ENCODE measurements around the gene TTLL11.

TTLL11 gene

DNA sequence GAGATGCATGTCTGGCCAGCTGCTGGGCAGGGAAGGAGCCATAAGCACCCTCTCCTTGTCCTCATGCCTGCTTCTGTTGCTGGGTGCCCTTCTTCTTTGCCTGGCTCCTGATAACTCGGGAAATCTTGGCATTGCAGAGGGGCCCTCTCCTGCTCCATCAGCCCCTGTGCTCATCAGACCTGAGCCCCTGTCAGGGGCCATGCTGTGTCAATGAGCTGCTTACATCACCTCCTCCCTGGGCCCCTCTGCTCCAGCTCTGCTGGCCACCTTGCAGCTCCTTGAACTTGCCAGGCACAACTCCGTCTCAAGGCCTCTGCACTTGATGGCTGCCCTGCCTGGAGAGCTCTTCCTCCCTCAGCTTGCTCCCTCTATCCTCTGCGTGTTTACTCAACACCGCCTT, 194.3 kb downstream of the TTLL11 start:
- TF ChIP-seq GATA2 (IDR thresholded peaks at IDR 0.05; ENCODE audit: low read depth, low read length) (no peak), GATA3 (IDR thresholded peaks at IDR 0.05; ENCODE audit: low read depth, low read length) (no peak)

GRCh38 chr9:121897140-121897539, 196.0 kb downstream of the TTLL11 start:
- TF ChIP-seq GATA3 (IDR thresholded peaks at IDR 0.05; ENCODE audit: low read depth, low read length) (no peak), GATA2 (IDR thresholded peaks at IDR 0.05; ENCODE audit: low read depth, low read length) (no peak)

- TF ChIP-seq GATA3 (IDR thresholded peaks at IDR 0.05; ENCODE audit: low read depth, low read length), result no peak
- no peak for TF ChIP-seq GATA2 (IDR thresholded peaks at IDR 0.05; ENCODE audit: low read depth, low read length)
Observed at GRCh38 chr9:121896545-121896943, 196.6 kb downstream of the TTLL11 start.

DNA sequence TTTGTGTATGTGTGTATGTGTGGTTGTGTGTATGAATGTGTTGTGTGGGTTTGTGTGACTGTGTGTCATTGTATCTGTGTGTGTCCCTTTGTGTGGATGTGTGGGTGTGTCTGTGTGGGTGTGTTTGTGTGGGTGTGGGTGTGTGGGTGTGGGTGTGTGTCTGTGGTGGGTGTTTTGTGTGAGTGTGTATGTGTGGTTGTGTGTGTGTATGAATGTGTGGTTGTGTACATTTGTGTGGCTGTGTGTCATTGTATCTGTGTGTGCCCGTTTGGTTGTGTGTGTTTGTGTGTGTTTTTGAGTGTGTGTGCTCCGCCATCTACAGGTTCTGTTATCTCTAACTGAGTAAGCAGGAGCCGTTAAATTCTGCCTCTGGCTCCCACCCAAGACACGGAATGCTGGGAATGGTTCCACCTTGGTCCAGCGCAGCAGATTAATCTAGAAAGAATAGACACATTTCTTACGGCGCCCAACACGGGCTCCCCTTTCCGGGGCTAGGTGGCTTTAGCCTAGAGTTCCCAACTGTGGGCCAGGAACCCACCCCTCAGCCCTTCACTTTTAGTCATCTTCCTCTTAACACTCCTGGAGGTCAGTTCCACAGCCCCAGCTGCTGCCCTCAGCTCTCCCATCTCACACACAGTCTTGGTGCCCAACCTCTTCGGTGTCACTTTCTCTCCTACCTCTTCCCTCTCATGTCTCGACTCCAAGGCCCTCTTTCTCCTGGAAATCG, 197.1 kb downstream of the TTLL11 start:
- TF ChIP-seq GATA3 (IDR thresholded peaks at IDR 0.05; ENCODE audit: low read depth, low read length), result no peak
- TF ChIP-seq GATA2 (IDR thresholded peaks at IDR 0.05; ENCODE audit: low read depth, low read length), result no peak

GRCh38 chr9:121895358-121895757, 197.8 kb downstream of the TTLL11 start:
- no peak for TF ChIP-seq GATA2 (IDR thresholded peaks at IDR 0.05; ENCODE audit: low read depth, low read length)
- TF ChIP-seq GATA3 (IDR thresholded peaks at IDR 0.05; ENCODE audit: low read depth, low read length), result no peak

DNA sequence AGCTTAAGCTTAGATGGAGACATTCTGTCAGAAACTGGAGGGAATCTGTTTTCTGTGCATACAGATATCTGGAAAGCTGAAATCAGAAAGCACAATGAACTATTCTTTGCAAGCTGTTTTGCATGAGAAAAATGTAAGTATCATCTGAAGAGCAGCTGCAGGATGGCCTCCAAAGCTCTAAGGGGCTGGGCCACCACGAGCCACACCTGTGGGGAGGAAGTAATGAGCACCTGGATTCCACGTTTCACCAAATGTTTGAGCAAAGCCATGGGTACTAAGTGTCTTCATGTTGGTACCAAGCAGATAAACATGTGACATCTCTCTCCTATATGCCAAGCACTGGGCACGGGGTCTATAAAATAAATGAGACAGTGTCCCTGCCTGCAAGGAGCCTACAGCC, 199.3 kb downstream of the TTLL11 start:
- no peak for TF ChIP-seq GATA2 (IDR thresholded peaks at IDR 0.05; ENCODE audit: low read depth, low read length)
- TF ChIP-seq GATA3 (IDR thresholded peaks at IDR 0.05; ENCODE audit: low read depth, low read length), result no peak

DNA sequence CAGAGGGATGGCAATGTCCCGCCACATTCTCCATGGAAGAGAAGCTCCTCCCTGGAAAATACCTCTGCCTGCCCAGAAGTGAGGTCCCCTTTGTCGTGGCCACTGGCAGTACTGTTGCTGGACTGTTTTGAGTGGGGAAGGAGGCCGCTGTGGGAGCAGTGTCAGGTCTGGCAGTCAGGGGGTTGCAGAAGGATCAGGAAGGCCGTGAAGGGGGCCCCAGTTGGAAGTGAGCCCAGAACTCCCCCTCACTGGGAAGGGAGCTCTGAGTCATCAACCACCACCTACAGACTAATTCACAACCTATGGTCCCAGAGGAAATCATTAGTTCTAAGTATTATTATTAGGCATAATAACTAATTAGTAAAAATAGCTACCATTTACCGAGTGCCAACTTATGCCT, 200.4 kb downstream of the TTLL11 start:
- TF ChIP-seq GATA3 (IDR thresholded peaks at IDR 0.05; ENCODE audit: low read depth, low read length) (no peak), GATA2 (IDR thresholded peaks at IDR 0.05; ENCODE audit: low read depth, low read length) (no peak)

DNA sequence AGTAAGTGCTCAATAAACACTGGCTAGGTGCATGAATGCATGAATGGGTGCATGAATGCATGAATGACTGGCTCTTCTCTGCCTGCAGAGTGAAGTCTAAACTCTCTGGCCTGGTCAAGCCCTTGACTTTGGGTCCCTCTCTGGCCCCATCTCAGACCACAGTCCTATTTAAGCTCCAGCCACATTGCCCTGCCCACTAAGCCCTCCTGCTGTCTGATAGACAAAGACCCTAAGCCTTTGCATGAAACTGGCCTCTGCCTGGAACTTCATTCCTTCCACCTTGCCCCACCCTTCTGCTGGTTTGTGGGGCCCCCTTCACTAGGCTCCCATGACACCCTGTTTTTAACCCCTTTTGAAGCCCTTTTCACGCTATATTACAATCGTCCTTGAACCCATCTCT, 202.4 kb downstream of the TTLL11 start:
- no peak for TF ChIP-seq GATA3 (IDR thresholded peaks at IDR 0.05; ENCODE audit: low read depth, low read length)
- TF ChIP-seq GATA2 (IDR thresholded peaks at IDR 0.05; ENCODE audit: low read depth, low read length), result no peak

DNA sequence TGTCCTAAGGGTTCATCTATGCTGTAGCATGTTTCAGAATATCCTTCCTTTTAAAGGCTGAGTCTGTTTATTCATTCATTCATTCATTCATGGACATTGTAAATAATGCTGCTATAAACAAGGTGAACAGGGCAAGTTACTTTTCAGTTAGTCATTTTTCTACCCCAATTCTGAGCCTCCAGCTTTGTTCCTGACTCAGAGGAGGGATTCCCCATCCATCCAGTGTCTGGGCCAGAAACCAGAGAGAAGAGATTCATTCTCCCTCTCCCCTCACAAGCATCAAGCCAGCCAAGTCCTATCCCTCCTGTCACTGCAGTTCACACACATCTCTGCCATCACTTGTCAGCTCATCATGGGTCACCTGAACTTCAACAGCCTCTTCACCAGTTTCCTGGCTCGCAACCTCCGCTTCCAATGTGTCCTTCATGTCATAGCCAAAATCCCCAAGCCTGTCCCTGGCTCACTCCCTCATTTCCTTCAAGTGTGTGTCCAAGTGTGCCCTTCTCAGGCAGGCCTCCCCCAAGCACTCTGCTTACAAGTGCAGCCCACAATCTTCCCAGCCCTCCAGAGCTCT, 203.0 kb downstream of the TTLL11 start:
- TF ChIP-seq GATA3 (IDR thresholded peaks at IDR 0.05; ENCODE audit: low read depth, low read length) (no peak), GATA2 (IDR thresholded peaks at IDR 0.05; ENCODE audit: low read depth, low read length) (no peak)

DNA sequence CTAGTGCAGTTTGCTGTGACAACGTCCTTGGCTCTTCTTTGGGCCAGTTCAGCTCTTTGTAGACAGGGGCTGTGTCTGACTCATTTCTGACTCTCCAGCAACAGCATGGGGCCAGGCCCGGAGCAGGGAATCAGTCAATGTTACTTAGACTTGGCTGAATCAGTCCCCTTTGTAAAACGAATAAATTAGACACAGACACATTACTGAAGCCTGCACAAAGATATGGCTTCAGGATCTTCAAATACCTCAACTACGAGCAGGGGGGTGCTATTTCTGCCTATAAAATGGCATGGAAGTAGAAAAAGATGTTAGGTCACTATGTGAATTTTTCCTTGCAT, 204.7 kb downstream of the TTLL11 start:
- no peak for TF ChIP-seq GATA3 (IDR thresholded peaks at IDR 0.05; ENCODE audit: low read depth, low read length)
- no peak for TF ChIP-seq GATA2 (IDR thresholded peaks at IDR 0.05; ENCODE audit: low read depth, low read length)

GRCh38 chr9:121887553-121888437, 205.3 kb downstream of the TTLL11 start:
- TF ChIP-seq GATA2 (IDR thresholded peaks at IDR 0.05; ENCODE audit: low read depth, low read length) (no peak), GATA3 (IDR thresholded peaks at IDR 0.05; ENCODE audit: low read depth, low read length) (no peak)

- TF ChIP-seq GATA2 (IDR thresholded peaks at IDR 0.05; ENCODE audit: low read depth, low read length) (no peak), GATA3 (IDR thresholded peaks at IDR 0.05; ENCODE audit: low read depth, low read length) (no peak)
Observed at GRCh38 chr9:121886759-121887485, 206.2 kb downstream of the TTLL11 start.

GRCh38 chr9:121885345-121885901, 207.7 kb downstream of the TTLL11 start:
- TF ChIP-seq GATA2 (IDR thresholded peaks at IDR 0.05; ENCODE audit: low read depth, low read length) (no peak), GATA3 (IDR thresholded peaks at IDR 0.05; ENCODE audit: low read depth, low read length) (no peak)

DNA sequence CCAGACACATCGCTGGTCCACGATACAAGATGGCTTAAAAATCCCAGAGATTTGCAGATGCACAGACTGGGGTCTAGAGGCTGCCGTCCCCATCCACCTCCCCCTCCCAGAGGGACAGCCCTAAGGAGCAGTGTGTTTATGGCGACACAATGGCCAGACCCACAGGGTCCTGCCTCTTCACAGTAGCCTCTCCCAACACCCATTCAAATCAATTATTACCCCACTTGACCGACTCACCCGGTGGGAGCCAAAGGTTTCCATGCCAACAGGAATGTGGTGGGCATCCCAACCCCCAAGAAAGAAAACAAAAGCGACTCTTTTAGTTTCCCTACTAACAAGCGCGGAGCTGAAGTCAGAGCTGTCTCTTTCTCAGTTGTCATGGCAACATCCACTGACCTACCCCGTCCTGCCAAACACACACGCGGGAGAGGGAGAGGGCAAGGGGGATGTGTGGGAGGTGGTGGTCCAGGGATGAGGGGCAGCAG, 209.0 kb downstream of the TTLL11 start:
- no peak for TF ChIP-seq GATA3 (IDR thresholded peaks at IDR 0.05; ENCODE audit: low read depth, low read length)
- no peak for TF ChIP-seq GATA2 (IDR thresholded peaks at IDR 0.05; ENCODE audit: low read depth, low read length)

All from SH-SY5Y (cell line).